Measurements from ENCODE around the gene SPO11. TPM values are rescaled to one million over a fixed set of nuclear protein-coding genes. Genes with fewer than 3 reads are reported as not detected.

SPO11 gene
- total RNA-seq, 4 donors from 2014 or later, result not detected

- TF ChIP-seq, protein P1, sequence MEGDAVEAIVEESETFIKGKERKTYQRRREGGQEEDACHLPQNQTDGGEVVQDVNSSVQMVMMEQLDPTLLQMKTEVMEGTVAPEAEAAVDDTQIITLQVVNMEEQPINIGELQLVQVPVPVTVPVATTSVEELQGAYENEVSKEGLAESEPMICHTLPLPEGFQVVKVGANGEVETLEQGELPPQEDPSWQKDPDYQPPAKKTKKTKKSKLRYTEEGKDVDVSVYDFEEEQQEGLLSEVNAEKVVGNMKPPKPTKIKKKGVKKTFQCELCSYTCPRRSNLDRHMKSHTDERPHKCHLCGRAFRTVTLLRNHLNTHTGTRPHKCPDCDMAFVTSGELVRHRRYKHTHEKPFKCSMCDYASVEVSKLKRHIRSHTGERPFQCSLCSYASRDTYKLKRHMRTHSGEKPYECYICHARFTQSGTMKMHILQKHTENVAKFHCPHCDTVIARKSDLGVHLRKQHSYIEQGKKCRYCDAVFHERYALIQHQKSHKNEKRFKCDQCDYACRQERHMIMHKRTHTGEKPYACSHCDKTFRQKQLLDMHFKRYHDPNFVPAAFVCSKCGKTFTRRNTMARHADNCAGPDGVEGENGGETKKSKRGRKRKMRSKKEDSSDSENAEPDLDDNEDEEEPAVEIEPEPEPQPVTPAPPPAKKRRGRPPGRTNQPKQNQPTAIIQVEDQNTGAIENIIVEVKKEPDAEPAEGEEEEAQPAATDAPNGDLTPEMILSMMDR (IDR thresholded peaks at IDR 0.05; ENCODE audit: low read depth), result no peak
These were observed 3.8 kb upstream of the SPO11 start for GRCh38 chr20:57325632-57326356.

- TF ChIP-seq, protein P1 (IDR thresholded peaks at IDR 0.05; ENCODE audit: low read depth), result no peak
These were observed 2.7 kb upstream of the SPO11 start for GRCh38 chr20:57326667-57327455.

GRCh38 chr20:57327820-57328219 is 1.8 kb upstream of the SPO11 start:
- TF ChIP-seq, protein P1 (IDR thresholded peaks at IDR 0.05; ENCODE audit: low read depth), result no peak

- TF ChIP-seq, protein P1 (IDR thresholded peaks at IDR 0.05; ENCODE audit: low read depth), result no peak
These were observed 1.4 kb downstream of the SPO11 start for GRCh38 chr20:57330998-57331397.

- TF ChIP-seq, protein P1 (IDR thresholded peaks at IDR 0.05; ENCODE audit: low read depth), result no peak
These were observed 2.8 kb downstream of the SPO11 start for GRCh38 chr20:57332105-57333089.

DNA sequence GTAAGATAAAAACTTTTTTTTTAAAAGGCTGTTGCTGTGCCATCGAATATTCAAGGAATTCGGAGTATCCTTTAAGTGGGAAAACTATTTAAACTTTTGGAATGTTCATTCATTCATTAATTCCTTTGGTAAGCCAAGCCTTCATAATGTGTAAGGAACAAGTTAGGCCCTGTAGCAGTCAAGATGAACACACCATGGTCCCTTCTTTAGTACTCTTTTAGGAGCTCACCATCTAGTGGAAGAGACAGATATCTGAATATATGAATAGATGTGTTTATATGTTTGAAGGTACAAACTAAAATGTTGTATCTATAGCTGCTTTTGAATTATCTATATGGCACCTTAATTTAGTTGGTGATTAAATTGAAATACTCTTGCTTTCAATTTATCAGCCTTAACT is 5.8 kb downstream of the SPO11 start:
- TF ChIP-seq, protein P1 (IDR thresholded peaks at IDR 0.05; ENCODE audit: low read depth), result no peak

All from subcutaneous adipose tissue (tissue), 4 donors.